Mesendoderm (in vitro differentiated cells): ENCODE results near the gene CLCN6.
A peak's percentile ranks its signal among the peaks of the same experiment; 100 is the strongest.

Experiments
- DNase-seq: peaks from one replicate; pipeline ENCODE4 v3.0.0; 2013
- H2AK5ac ChIP-seq: 2 replicates; pipeline ENCODE4 v1.6.1; 2013; ENCODE audit warnings: low read length, inconsistent platforms
- H2BK120ac ChIP-seq: 2 replicates; pipeline ENCODE4 v1.6.1; 2013; ENCODE audit warnings: low read depth, mild to moderate bottlenecking, low read length, moderate library complexity, mixed read lengths
- H2BK15ac ChIP-seq: replicated peaks from 2 replicates; pipeline ENCODE4 v1.6.1; 2013; ENCODE audit warnings: low read depth, mild to moderate bottlenecking, moderate library complexity
- H2BK5ac ChIP-seq: 2 replicates; pipeline ENCODE4 v1.6.1; 2013; ENCODE audit warnings: low read length, inconsistent platforms
- H3K18ac ChIP-seq: 2 replicates; pipeline ENCODE4 v1.6.1; 2013; ENCODE audit warnings: mild to moderate bottlenecking, low read length, mixed read lengths
- H3K23ac ChIP-seq: one replicate; pipeline ENCODE4 v1.6.1; 2013; ENCODE audit warnings: low read length
- H3K27ac ChIP-seq: 2 replicates; pipeline ENCODE4 v1.5.1; 2013; ENCODE audit warnings: low read depth, mild to moderate bottlenecking, inconsistent platforms, low read length, moderate library complexity
- H3K27me3 ChIP-seq: 2 replicates; pipeline ENCODE4 v1.6.1; 2013; ENCODE audit warnings: low read length, control low read depth, mild to moderate bottlenecking, inconsistent platforms; ENCODE audit not compliant: insufficient read depth, poor library complexity
- H3K36me3 ChIP-seq: 2 replicates; pipeline ENCODE4 v1.6.1; 2013; ENCODE audit warnings: low read length, inconsistent platforms; ENCODE audit not compliant: control insufficient read depth, insufficient read depth
- H3K4ac ChIP-seq: one replicate; pipeline ENCODE4 v1.6.1; 2013; ENCODE audit warnings: low read depth, mild to moderate bottlenecking, low read length, moderate library complexity
- H3K4me1 ChIP-seq: 2 replicates; pipeline ENCODE4 v1.6.1; 2013; ENCODE audit warnings: low read depth, low read length, inconsistent platforms; ENCODE audit not compliant: control insufficient read depth
- H3K4me2 ChIP-seq: 2 replicates; pipeline ENCODE4 v1.6.1; 2013; ENCODE audit warnings: low read length
- H3K4me3 ChIP-seq: 2 replicates; pipeline ENCODE4 v1.5.1; 2013; ENCODE audit warnings: mild to moderate bottlenecking, low read length
- H3K56ac ChIP-seq: one replicate; pipeline ENCODE4 v1.6.1; 2013; ENCODE audit warnings: low read length
- H3K79me1 ChIP-seq: 2 replicates; pipeline ENCODE4 v1.6.1; 2013; ENCODE audit warnings: low read length, inconsistent platforms
- H3K79me2 ChIP-seq: 2 replicates; pipeline ENCODE4 v1.6.1; 2013; ENCODE audit warnings: mild to moderate bottlenecking, low read length; ENCODE audit not compliant: control insufficient read depth, insufficient read depth
- H3K9ac ChIP-seq: 2 replicates; pipeline ENCODE4 v1.6.1; 2013; ENCODE audit warnings: low read length, inconsistent platforms
- H4K5ac ChIP-seq: one replicate; pipeline ENCODE4 v1.6.1; 2013; ENCODE audit warnings: low read length
- H4K8ac ChIP-seq: one replicate; pipeline ENCODE4 v1.6.1; 2013; ENCODE audit warnings: low read depth, mild to moderate bottlenecking, control low read depth, low read length, moderate library complexity
- WGBS: extraction: QIAGEN DNeasy Blood & Tissue Kit; methylation state at CpG from one replicate; pipeline ENCODE4 v1.1.7; 2013; ENCODE audit warnings: low lambda C conversion rate, missing lambda C conversion rate; ENCODE audit not compliant: insufficient coverage; ENCODE audit errors: extremely low coverage; 5-methylcytosine and 5-hydroxymethylcytosine counted together

The CLCN6 gene

GRCh38 chr1:11804666-11805421, 1.1 kb upstream of the CLCN6 start:
- peak overlapping the region; percentile 25 for H3K18ac ChIP-seq

GRCh38 chr1:11806307-11806936, 431 bp downstream of the CLCN6 start:
- Histone ChIP-seq H3K79me1 (peaks cover 15% of the 10 kb centered on the region), H3K9ac (peak overlapping the region; percentile 85), H3K4me3 (peak overlapping the region; percentile 72), H2BK5ac (peak overlapping the region; percentile 72), H3K27ac (peak overlapping the region; percentile 90), H2BK15ac (no peak overlapping the region), H2BK120ac (peak overlapping the region; percentile 17), H3K56ac (peak overlapping the region; percentile 95), H3K4me2 (peak overlapping the region; percentile 32), H3K4me1 (peaks cover 12% of the 10 kb centered on the region), H3K79me2 (peaks cover 27% of the 10 kb centered on the region), H3K27me3 (no peaks in the 10 kb centered on the region), H3K23ac (no peak overlapping the region), H4K8ac (peak overlapping the region; percentile 28), H3K4ac (peak overlapping the region; percentile 41), H3K36me3 (peaks cover 2% of the 10 kb centered on the region), H3K18ac (peak overlapping the region; percentile 55), H4K5ac (no peak overlapping the region), H2AK5ac (no peak overlapping the region)
- no CpG with 5 or more reads among the region's 20 CpGs for WGBS
- peak; percentile 36 for DNase-seq

More at GRCh38 chr1:11804666-11805421, 1.1 kb upstream of the CLCN6 start:
- peaks cover 5% of the 10 kb centered on the region for H3K36me3 ChIP-seq
- peaks cover 12% of the 10 kb centered on the region for H3K4me1 ChIP-seq
- H3K23ac ChIP-seq: no peak overlapping the region
- peak overlapping the region; percentile 4 for H3K4ac ChIP-seq
- peak overlapping the region; percentile 96 for H3K9ac ChIP-seq
- H4K5ac ChIP-seq: no peak overlapping the region
- H3K79me1 ChIP-seq: peaks cover 15% of the 10 kb centered on the region
- H2AK5ac ChIP-seq: peak overlapping the region; percentile 83
- peak overlapping the region; percentile 95 for H3K27ac ChIP-seq
- no CpG with 5 or more reads among the region's 17 CpGs for WGBS
- H4K8ac ChIP-seq: no peak overlapping the region
- H3K79me2 ChIP-seq: peaks cover 27% of the 10 kb centered on the region
- peak; percentile 31 for DNase-seq
- peak overlapping the region; percentile 78 for H2BK5ac ChIP-seq
- H3K27me3 ChIP-seq: no peaks in the 10 kb centered on the region
- H2BK15ac ChIP-seq: no peak overlapping the region
- H2BK120ac ChIP-seq: peak overlapping the region; percentile 16
- H3K56ac ChIP-seq: peak overlapping the region; percentile 99
- peak overlapping the region; percentile 84 for H3K4me3 ChIP-seq
- H3K4me2 ChIP-seq: peak overlapping the region; percentile 95

GRCh38 chr1:11807133-11807532, 1.1 kb downstream of the CLCN6 start:
- H4K8ac ChIP-seq: no peak overlapping the region
- DNase-seq: no peak
- no peaks in the 10 kb centered on the region for H3K27me3 ChIP-seq
- no peak overlapping the region for H2BK120ac ChIP-seq
- peak overlapping the region; percentile 32 for H3K4me2 ChIP-seq
- H3K23ac ChIP-seq: no peak overlapping the region
- H3K56ac ChIP-seq: peak overlapping the region; percentile 11
- no peak overlapping the region for H3K4ac ChIP-seq
- H3K18ac ChIP-seq: no peak overlapping the region
- H3K79me1 ChIP-seq: peaks cover 13% of the 10 kb centered on the region
- WGBS: no CpG with 5 or more reads among the region's 2 CpGs
- peaks cover 27% of the 10 kb centered on the region for H3K79me2 ChIP-seq
- no peak overlapping the region for H2BK15ac ChIP-seq
- peaks cover 12% of the 10 kb centered on the region for H3K4me1 ChIP-seq
- H3K9ac ChIP-seq: peak overlapping the region; percentile 17
- no peak overlapping the region for H4K5ac ChIP-seq
- H3K27ac ChIP-seq: no peak overlapping the region
- H3K4me3 ChIP-seq: no peak overlapping the region
- peaks cover 2% of the 10 kb centered on the region for H3K36me3 ChIP-seq
- H2AK5ac ChIP-seq: no peak overlapping the region
- H2BK5ac ChIP-seq: no peak overlapping the region

GRCh38 chr1:11813021-11813420, 7.0 kb downstream of the CLCN6 start:
- H2BK5ac ChIP-seq: no peak overlapping the region
- no peak overlapping the region for H3K4ac ChIP-seq
- WGBS: no CpG with 5 or more reads among the region's 5 CpGs
- DNase-seq: no peak
- H3K27me3 ChIP-seq: no peaks in the 10 kb centered on the region
- H4K5ac ChIP-seq: no peak overlapping the region
- H3K27ac ChIP-seq: no peak overlapping the region
- peaks cover 6% of the 10 kb centered on the region for H3K79me2 ChIP-seq
- no peak overlapping the region for H3K18ac ChIP-seq
- H4K8ac ChIP-seq: no peak overlapping the region
- H2BK15ac ChIP-seq: no peak overlapping the region
- H3K4me3 ChIP-seq: no peak overlapping the region
- H3K56ac ChIP-seq: no peak overlapping the region
- no peaks in the 10 kb centered on the region for H3K4me1 ChIP-seq
- H3K4me2 ChIP-seq: no peak overlapping the region
- peaks cover 13% of the 10 kb centered on the region for H3K36me3 ChIP-seq
- no peak overlapping the region for H3K23ac ChIP-seq
- H2BK120ac ChIP-seq: no peak overlapping the region
- H3K79me1 ChIP-seq: peaks cover 4% of the 10 kb centered on the region
- H3K9ac ChIP-seq: no peak overlapping the region
- no peak overlapping the region for H2AK5ac ChIP-seq

- no peak overlapping the region for H3K27ac ChIP-seq
- H2BK15ac ChIP-seq: no peak overlapping the region
- H3K4me1 ChIP-seq: no peaks in the 10 kb centered on the region
- H3K4ac ChIP-seq: no peak overlapping the region
- no peak overlapping the region for H2BK5ac ChIP-seq
- peaks cover 2% of the 10 kb centered on the region for H3K79me1 ChIP-seq
- no peak overlapping the region for H3K23ac ChIP-seq
- no peak overlapping the region for H3K4me2 ChIP-seq
- no peak overlapping the region for H2AK5ac ChIP-seq
- peaks cover 15% of the 10 kb centered on the region for H3K36me3 ChIP-seq
- no peak overlapping the region for H2BK120ac ChIP-seq
- no peaks in the 10 kb centered on the region for H3K79me2 ChIP-seq
- H3K9ac ChIP-seq: no peak overlapping the region
- H3K56ac ChIP-seq: no peak overlapping the region
- H3K4me3 ChIP-seq: no peak overlapping the region
- WGBS: no CpG with 5 or more reads among the region's 12 CpGs
- H4K8ac ChIP-seq: no peak overlapping the region
- H3K18ac ChIP-seq: no peak overlapping the region
- no peak for DNase-seq
- no peaks in the 10 kb centered on the region for H3K27me3 ChIP-seq
- no peak overlapping the region for H4K5ac ChIP-seq
These were observed 11.2 kb downstream of the CLCN6 start for GRCh38 chr1:11817192-11817591.
